GM13977 (cell line): ENCODE measurements around the gene KCTD2.
"Not testable (repeated sequence)": the region's sequence is repeated elsewhere in the genome, so short reads cannot be mapped to it uniquely, and the experiment has no call there.

Experiments used
- DNase-seq: peaks from one replicate; pipeline ENCODE4 v3.0.0; 2012; ENCODE audit warnings: low spot score
- in situ Hi-C: fragments of 300-500 bp; cut with MboI; formaldehyde crosslinking; loops from one replicate; pipeline ENCODE4 v1.12.0; 2022; ENCODE audit warnings: low sequenced_read_pairs, low pct_unique_long_range_greater_than_20kb, mixed read lengths, inconsistent platforms; ENCODE audit not compliant: unreplicated experiment
- TF ChIP-seq, protein P1 (sequence below): IDR thresholded peaks from 2 replicates; pipeline ENCODE4 v1.5.1; 2012; ENCODE audit warnings: mild to moderate bottlenecking, control low read depth; ENCODE audit not compliant: insufficient read depth; ENCODE audit errors: extremely low read depth, missing control alignments

Gene KCTD2

GRCh38 chr17:75003957-75004355, 43.1 kb upstream of the KCTD2 start:
- no peak for DNase-seq
- TF ChIP-seq, protein P1, sequence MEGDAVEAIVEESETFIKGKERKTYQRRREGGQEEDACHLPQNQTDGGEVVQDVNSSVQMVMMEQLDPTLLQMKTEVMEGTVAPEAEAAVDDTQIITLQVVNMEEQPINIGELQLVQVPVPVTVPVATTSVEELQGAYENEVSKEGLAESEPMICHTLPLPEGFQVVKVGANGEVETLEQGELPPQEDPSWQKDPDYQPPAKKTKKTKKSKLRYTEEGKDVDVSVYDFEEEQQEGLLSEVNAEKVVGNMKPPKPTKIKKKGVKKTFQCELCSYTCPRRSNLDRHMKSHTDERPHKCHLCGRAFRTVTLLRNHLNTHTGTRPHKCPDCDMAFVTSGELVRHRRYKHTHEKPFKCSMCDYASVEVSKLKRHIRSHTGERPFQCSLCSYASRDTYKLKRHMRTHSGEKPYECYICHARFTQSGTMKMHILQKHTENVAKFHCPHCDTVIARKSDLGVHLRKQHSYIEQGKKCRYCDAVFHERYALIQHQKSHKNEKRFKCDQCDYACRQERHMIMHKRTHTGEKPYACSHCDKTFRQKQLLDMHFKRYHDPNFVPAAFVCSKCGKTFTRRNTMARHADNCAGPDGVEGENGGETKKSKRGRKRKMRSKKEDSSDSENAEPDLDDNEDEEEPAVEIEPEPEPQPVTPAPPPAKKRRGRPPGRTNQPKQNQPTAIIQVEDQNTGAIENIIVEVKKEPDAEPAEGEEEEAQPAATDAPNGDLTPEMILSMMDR: no peak
- in situ Hi-C loops: no loop called here

DNA sequence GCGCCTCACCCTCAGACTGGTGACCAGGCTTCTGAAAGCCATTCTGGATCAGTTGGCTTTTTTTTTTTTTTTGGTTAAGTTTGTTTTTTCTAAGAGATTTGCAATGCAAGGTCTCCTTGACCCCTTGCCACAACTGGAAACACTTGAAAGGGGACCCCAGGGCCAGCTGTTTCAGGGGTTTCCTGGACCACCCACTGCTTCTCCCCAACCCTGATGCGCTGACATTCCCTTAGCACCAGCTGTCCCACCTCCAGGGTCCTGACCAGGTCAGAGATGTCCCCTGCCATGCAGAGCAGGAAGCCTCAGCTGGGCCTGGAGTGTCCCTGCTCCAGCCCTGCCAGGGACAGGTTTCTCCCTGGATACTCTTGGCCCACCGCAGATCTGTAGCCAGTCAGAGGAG, 42.7 kb upstream of the KCTD2 start:
- TF ChIP-seq, protein P1: no peak
- in situ Hi-C loops: no loop called here
- DNase-seq: no peak

GRCh38 chr17:75005291-75005690, 41.7 kb upstream of the KCTD2 start:
- no peak for DNase-seq
- TF ChIP-seq, protein P1: no peak
- in situ Hi-C loops: no loop called here

GRCh38 chr17:75006084-75006483, 40.9 kb upstream of the KCTD2 start:
- DNase-seq, in situ Hi-C loops: not testable (repeated sequence)

DNA sequence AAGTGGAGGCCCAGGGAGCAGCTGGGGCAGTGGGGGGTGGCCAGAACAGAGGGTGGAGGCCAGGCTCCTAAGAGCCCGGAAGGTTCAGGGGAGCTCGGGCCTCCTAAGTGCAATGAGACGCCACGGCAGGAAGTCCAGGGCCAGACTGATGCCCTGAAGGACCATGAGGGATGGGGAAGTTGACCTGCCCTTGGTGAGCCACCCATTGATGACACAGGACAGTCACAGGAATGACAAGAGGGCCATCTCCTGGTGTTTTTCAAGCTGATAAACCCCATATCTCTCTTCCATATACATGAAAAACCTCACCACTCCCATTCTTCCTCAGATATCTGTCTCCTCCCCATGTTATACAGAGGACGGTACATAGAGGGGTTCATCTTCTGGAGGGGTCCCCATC, 40.4 kb upstream of the KCTD2 start:
- TF ChIP-seq, protein P1: peak; percentile 4
- in situ Hi-C loops: no loop called here
- peak; percentile 42 for DNase-seq

- TF ChIP-seq, protein P1: no peak
- in situ Hi-C loops: no loop called here
- peak; percentile 44 for DNase-seq
Observed at GRCh38 chr17:75008373-75008772, 38.7 kb upstream of the KCTD2 start.

DNA sequence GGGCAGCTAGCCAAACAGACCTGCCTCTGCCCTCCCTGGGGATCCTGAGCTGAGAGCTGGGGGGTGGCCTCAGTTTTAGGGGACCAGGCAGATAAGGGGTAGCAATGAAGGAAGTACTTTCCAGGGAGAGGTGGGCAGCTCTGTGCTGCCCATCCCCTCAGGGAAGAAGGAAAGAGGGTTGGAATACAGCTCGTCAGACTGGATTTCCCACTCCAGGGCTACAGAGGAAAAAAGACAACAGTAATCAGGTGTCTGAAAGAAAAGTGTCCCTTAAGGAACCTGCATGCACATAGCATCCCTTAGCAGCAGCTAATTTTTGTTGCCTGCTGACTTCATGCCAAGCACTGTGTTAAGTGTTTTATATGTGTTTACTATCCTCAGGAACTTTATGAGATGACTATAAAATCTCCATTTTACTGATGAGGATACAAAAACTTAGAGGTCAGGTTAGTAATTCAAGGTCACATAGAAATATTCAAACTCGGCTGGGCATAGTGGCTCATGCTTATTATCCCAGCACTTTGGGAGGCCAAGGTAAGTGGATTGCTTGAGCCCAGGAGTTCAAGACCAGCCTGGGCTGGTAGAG, 37.8 kb upstream of the KCTD2 start:
- DNase-seq: peak; percentile 17
- TF ChIP-seq, protein P1: no peak
- in situ Hi-C loops: no loop called here
